Measurements from ENCODE around the gene PRUNE1.

Gene PRUNE1

DNA sequence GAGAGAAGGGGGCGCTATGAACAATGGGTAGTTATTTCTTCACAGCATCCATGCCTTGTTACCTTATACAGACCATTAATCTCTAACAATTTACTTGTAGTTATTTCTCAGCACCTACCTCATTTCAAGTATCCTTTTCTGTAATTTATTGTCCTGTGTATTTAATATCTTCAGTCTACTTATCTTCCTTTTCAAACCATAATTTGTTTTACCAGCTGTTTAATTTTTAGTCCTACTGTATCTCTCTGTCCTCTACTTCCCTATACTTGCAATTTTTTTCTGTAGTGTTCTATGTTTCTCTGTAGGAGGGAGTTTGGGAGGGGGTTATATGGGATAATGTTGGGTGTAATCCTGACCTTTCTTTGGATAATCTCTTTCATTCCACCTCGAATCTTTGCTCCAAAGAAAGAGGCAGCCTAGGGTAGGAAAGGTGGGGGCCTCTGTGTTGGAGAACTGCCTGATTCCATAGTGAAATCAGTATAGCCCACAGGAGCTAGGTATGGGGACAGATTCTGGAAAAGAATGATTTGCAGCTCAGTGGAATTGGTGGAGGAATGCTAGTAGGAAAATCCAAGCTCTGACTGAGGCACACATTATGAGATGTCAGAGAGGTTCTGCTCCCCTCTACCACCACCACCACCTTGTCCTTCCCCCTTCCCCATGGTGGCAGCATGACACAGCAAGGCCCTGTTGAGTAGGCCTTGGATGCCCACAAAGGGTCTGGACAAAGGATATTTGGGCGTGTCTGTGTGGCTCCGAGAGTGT is 52.6 kb downstream of the PRUNE1 start:
- Histone ChIP-seq H3K4me1 (ENCODE audit: insufficient read depth, low read length) (peaks cover 21% of the 10 kb centered on the region), H3K9ac (ENCODE audit: low read depth, low read length) (peak overlapping the region; percentile 96), H3K36me3 (ENCODE audit: insufficient read depth, low read length) (peaks cover 8% of the 10 kb centered on the region), H3K9me3 (ENCODE audit: control insufficient read depth, insufficient read depth, low read length) (no peaks in the 10 kb centered on the region)

- peaks cover 5% of the 10 kb centered on the region; the same call in 1 of the 2 replicates for H3K36me3 ChIP-seq (ENCODE audit: insufficient read depth, low read length)
- H3K4me1 ChIP-seq (ENCODE audit: insufficient read depth, low read length), result peaks cover 21% of the 10 kb centered on the region
- no peaks in the 10 kb centered on the region for H3K9me3 ChIP-seq (ENCODE audit: control insufficient read depth, insufficient read depth, low read length)
- H3K9ac ChIP-seq (ENCODE audit: low read depth, low read length), result peak overlapping the region; percentile 96
Measured at GRCh38 chr1:151061704-151062103, 53.5 kb downstream of the PRUNE1 start.

GRCh38 chr1:151062741-151063371 is 54.6 kb downstream of the PRUNE1 start:
- Histone ChIP-seq H3K9ac (ENCODE audit: low read depth, low read length) (no peak overlapping the region), H3K4me1 (ENCODE audit: insufficient read depth, low read length) (peaks cover 18% of the 10 kb centered on the region), H3K9me3 (ENCODE audit: control insufficient read depth, insufficient read depth, low read length) (no peaks in the 10 kb centered on the region), H3K36me3 (ENCODE audit: insufficient read depth, low read length) (peaks cover 5% of the 10 kb centered on the region; the same call in 1 of the 2 replicates)

- H3K4me1 ChIP-seq (ENCODE audit: insufficient read depth, low read length), result peaks cover 15% of the 10 kb centered on the region; the same call in 1 of the 2 replicates
- H3K9ac ChIP-seq (ENCODE audit: low read depth, low read length), result no peak overlapping the region
- H3K9me3 ChIP-seq (ENCODE audit: control insufficient read depth, insufficient read depth, low read length), result no peaks in the 10 kb centered on the region
- H3K36me3 ChIP-seq (ENCODE audit: insufficient read depth, low read length), result peaks cover 5% of the 10 kb centered on the region; the same call in 1 of the 2 replicates
Measured at GRCh38 chr1:151065089-151065645, 56.9 kb downstream of the PRUNE1 start.

DNA sequence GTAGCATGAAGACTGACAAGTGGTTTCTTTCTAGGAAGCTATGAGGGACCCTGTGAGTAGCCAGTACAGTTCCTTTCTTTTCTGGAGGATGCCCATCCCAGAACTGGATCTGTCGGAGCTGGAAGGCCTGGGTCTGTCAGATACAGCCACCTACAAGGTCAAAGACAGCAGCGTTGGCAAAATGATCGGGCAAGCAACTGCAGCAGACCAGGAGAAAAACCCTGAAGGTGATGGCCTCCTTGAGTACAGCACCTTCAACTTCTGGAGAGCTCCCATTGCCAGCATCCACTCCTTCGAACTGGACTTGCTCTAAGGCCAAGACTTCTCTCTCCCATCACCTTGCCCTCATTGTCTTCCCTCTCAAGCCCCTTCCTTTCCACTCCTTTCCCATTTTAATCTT is 58.9 kb downstream of the PRUNE1 start:
- Histone ChIP-seq H3K9ac (ENCODE audit: low read depth, low read length) (no peak overlapping the region), H3K4me1 (ENCODE audit: insufficient read depth, low read length) (peaks cover 11% of the 10 kb centered on the region; the same call in 1 of the 2 replicates), H3K9me3 (ENCODE audit: control insufficient read depth, insufficient read depth, low read length) (no peaks in the 10 kb centered on the region), H3K36me3 (ENCODE audit: insufficient read depth, low read length) (peaks cover 5% of the 10 kb centered on the region; the same call in 1 of the 2 replicates)

GRCh38 chr1:151069103-151069486 is 60.8 kb downstream of the PRUNE1 start:
- H3K36me3 ChIP-seq (ENCODE audit: insufficient read depth, low read length), result peaks cover 5% of the 10 kb centered on the region; the same call in 1 of the 2 replicates
- H3K9ac ChIP-seq (ENCODE audit: low read depth, low read length), result no peak overlapping the region
- no peaks in the 10 kb centered on the region for H3K9me3 ChIP-seq (ENCODE audit: control insufficient read depth, insufficient read depth, low read length)
- H3K4me1 ChIP-seq (ENCODE audit: insufficient read depth, low read length), result 0 out of 2 replicates have a peak, but pooled peaks cover 5% of the 10 kb centered on the region

- H3K4me1 ChIP-seq (ENCODE audit: insufficient read depth, low read length), result no peaks in the 10 kb centered on the region
- H3K36me3 ChIP-seq (ENCODE audit: insufficient read depth, low read length), result peaks cover 5% of the 10 kb centered on the region; the same call in 1 of the 2 replicates
- no peaks in the 10 kb centered on the region for H3K9me3 ChIP-seq (ENCODE audit: control insufficient read depth, insufficient read depth, low read length)
- H3K9ac ChIP-seq (ENCODE audit: low read depth, low read length), result peak within 1 kb of the TSS; percentile 83
Measured at GRCh38 chr1:151070474-151071276, 62.4 kb downstream of the PRUNE1 start, which contains the start of gene GABPB2. Gene GABPB2 (plus strand): TSS chr1:151070761. CDS start chr1:151088190, 17,429 bp downstream.

DNA sequence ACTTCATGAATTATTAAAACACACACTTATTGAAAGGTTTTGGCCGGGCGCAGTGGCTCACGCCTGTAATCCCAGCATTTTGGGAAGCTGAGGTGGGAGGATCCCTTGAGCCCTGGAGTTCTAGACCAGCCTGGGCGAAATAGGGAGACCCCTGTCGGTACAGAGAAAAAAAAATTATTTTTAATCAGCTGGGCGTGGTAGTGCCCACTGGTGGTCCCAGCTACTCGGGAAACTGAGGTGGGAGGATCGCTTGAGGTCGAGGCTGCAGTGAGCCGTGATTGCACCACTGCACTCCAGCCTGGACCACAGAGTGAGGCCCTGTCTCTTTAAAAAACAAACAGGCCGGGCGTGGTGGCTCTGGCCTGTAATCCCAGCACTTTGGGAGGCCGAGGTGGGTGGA is 64.0 kb downstream of the PRUNE1 start:
- Histone ChIP-seq H3K9me3 (ENCODE audit: control insufficient read depth, insufficient read depth, low read length) (no peaks in the 10 kb centered on the region), H3K36me3 (ENCODE audit: insufficient read depth, low read length) (no peaks in the 10 kb centered on the region), H3K4me1 (ENCODE audit: insufficient read depth, low read length) (no peaks in the 10 kb centered on the region), H3K9ac (ENCODE audit: low read depth, low read length) (no peak overlapping the region)

Data from ES-I3 (cell line).